ENCODE results near the gene CAMTA1.

DNA sequence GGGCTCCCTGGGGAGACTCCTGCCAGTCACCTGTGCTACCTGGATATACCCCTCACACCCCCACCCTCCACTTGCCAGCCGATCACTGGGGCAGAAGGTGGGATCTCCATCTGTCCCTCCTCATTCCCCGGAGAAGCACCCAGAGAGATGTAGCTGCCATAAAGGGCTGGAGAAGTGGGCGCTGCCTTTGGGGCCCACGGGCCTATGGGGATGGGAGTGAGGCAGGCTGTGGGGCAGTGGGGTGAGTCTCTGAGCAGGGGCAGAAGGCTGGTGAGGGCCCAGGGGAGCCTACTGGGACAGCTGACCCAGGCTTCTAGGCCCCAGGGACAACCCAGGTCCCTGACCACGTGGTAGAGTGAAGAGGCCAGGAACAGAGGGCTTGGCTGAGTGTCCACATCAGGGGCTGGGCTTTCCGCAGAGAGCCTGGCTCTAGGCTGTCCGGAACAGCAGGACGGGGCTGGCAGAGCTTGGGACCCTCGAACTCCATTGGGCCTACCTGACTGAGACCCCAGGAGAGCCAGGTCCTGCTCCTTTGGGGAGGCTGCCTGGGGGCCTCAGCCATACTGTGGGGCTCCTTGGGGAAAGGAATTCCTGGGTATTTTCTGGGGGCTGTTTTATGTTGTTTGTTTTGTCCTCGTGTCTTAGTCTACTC lies 780.0 kb downstream of the CAMTA1 start:
- TF ChIP-seq POLR2A (IDR thresholded peaks at IDR 0.05) (no peak), POLR2AphosphoS5 (IDR thresholded peaks at IDR 0.05) (no peak)
- TF ChIP-seq, protein P1, sequence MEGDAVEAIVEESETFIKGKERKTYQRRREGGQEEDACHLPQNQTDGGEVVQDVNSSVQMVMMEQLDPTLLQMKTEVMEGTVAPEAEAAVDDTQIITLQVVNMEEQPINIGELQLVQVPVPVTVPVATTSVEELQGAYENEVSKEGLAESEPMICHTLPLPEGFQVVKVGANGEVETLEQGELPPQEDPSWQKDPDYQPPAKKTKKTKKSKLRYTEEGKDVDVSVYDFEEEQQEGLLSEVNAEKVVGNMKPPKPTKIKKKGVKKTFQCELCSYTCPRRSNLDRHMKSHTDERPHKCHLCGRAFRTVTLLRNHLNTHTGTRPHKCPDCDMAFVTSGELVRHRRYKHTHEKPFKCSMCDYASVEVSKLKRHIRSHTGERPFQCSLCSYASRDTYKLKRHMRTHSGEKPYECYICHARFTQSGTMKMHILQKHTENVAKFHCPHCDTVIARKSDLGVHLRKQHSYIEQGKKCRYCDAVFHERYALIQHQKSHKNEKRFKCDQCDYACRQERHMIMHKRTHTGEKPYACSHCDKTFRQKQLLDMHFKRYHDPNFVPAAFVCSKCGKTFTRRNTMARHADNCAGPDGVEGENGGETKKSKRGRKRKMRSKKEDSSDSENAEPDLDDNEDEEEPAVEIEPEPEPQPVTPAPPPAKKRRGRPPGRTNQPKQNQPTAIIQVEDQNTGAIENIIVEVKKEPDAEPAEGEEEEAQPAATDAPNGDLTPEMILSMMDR (IDR thresholded peaks at IDR 0.05), result no peak
